CD4-positive, alpha-beta memory T cell (primary cell): ENCODE data around the gene PIK3CB. TPM values are rescaled to one million over a fixed set of nuclear protein-coding genes. Genes with fewer than 3 reads are reported as not detected.
A peak's percentile ranks its signal among the peaks of the same experiment; 100 is the strongest.
"Not testable (repeated sequence)": the region's sequence is repeated elsewhere in the genome, so short reads cannot be mapped to it uniquely, and the experiment has no call there.

Experiments used
- CTCF ChIA-PET: fragments of 350-600 bp; sonication (Branson Sonifier 250); formaldehyde crosslinking; loops from one replicate; lab custom pipeline; 2021; ENCODE audit warnings: inconsistent platforms; ENCODE audit not compliant: partially characterized antibody; lab: Charles Lee
- POLR2A ChIA-PET: fragments of 350-600 bp; sonication (Branson Sonifier 250); formaldehyde crosslinking; loops from one replicate; lab custom pipeline; 2021; ENCODE audit not compliant: partially characterized antibody; lab: Charles Lee
- DNase-seq, 5 donors: peaks; one replicate each; pipeline versions ENCODE4 v3.0.0 to v3.0.0-alpha.2; 2020 to 2022; ENCODE audit warnings: mixed read lengths in 1 of 5
- H3K27ac ChIP-seq: one replicate; pipeline ENCODE4 v1.7.0; 2013; ENCODE audit warnings: low read depth, low read length
- H3K27me3 ChIP-seq: 2 replicates; pipeline ENCODE4 v1.7.0; 2013; ENCODE audit warnings: mild to moderate bottlenecking, low read length, moderate library complexity; ENCODE audit not compliant: insufficient read depth
- H3K36me3 ChIP-seq: 2 replicates; pipeline ENCODE4 v1.7.0; 2013; ENCODE audit warnings: mild to moderate bottlenecking, low read length, moderate library complexity; ENCODE audit not compliant: insufficient read depth
- H3K4me1 ChIP-seq: 2 replicates; pipeline ENCODE4 v1.7.0; 2013; ENCODE audit warnings: mild to moderate bottlenecking, low read length, moderate library complexity; ENCODE audit not compliant: insufficient read depth
- H3K4me3 ChIP-seq, 2 donors: one replicate each; pipeline ENCODE4 v1.7.0; 2013; ENCODE audit warnings: low read length in 2 of 2, mild to moderate bottlenecking in 1 of 2
- H3K9me3 ChIP-seq, 2 donors: one replicate each; pipeline ENCODE4 v1.7.0; 2013; ENCODE audit warnings: low read length in 2 of 2, control low read depth in 1 of 2; ENCODE audit not compliant: control insufficient read depth in 1 of 2
- H3K27ac Mint-ChIP-seq, 7 donors: one replicate each; pipeline ENCODE4 v1.8.0; 2020 to 2021; ENCODE audit warnings: mixed read lengths in 7 of 7, mild to moderate bottlenecking in 6 of 7, inconsistent platforms in 3 of 7, moderate library complexity in 3 of 7
- H3K27me3 Mint-ChIP-seq, 2 donors: one replicate each; pipeline ENCODE4 v1.8.0; 2020 to 2021; ENCODE audit warnings: mixed read lengths in 2 of 2
- H3K36me3 Mint-ChIP-seq, 2 donors: one replicate each; pipeline ENCODE4 v1.8.0; 2020 to 2021; ENCODE audit warnings: mixed read lengths in 2 of 2, inconsistent platforms in 1 of 2, mild to moderate bottlenecking in 1 of 2
- H3K4me1 Mint-ChIP-seq, 4 donors: one replicate each; pipeline ENCODE4 v1.8.0; 2020 to 2021; ENCODE audit warnings: mixed read lengths in 4 of 4, mild to moderate bottlenecking in 1 of 4
- H3K4me3 Mint-ChIP-seq, 8 donors: one replicate each; pipeline ENCODE4 v1.8.0; 2020 to 2021; ENCODE audit warnings: mixed read lengths in 8 of 8, mild to moderate bottlenecking in 7 of 8, moderate library complexity in 6 of 8, inconsistent platforms in 3 of 8
- H3K9me3 Mint-ChIP-seq, 8 donors: one replicate each; pipeline ENCODE4 v1.8.0; 2020 to 2021; ENCODE audit warnings: mixed read lengths in 8 of 8, mild to moderate bottlenecking in 5 of 8, inconsistent platforms in 3 of 8, moderate library complexity in 1 of 8
- intact Hi-C: fragments of 100-400 bp; cut with micrococcal nuclease; formaldehyde crosslinking; loops from one replicate; pipeline ENCODE4 v1.15.1; 2023
- polyA plus RNA-seq, 2 donors: library from polyadenylated mRNA; unstranded; fragments of 300-500 nt; fragmentation: Illumina TruSeq; gene quantifications; one replicate each; pipeline ENCODE4 v1.2.3, GENCODE V29; 2021
- total RNA-seq, 2 experiments: library from RNA; stranded (reverse); gene quantifications; one replicate each; pipeline ENCODE4 v1.2.3, GENCODE V29; 2021

PIK3CB gene
- total and polyA plus RNA-seq, 4 experiments from 2014 or later = 14.4 to 52.1 (median 34.4) TPM

DNA sequence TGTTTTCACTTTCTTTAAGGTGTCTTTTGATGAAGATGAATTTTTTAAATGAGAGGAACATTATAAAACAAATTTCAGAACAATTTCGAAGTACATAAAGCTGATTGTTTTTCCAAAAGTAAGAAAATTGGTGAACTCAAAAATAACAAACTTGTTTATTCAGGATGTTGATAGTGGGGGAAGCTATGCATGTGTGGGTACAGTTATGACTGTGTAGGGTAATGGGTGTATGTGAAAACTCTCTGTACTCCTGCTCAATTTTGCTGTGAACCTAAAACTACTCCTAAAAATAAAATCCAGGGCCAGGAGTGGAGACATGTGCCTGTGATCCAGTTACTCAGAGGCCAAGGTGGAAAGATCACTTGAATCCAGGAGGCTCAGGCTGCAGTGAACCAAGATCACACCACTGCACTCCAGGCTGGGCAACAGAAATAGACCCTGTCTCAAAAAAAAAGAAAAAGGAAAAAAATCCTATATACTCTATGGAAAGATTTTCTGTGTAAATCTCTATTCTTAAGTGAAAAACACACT lies 37.2 kb downstream of the PIK3CB start:
- Mint-ChIP-seq H3K9me3 (no peaks in the 10 kb centered on the region), H3K36me3 (peaks cover 22 to 29% of the 10 kb centered on the region in 2 donors), H3K4me3 (peak overlapping the region in 1 of 8 donors; percentile 18), H3K27ac (peak overlapping the region in 5 of 7 donors; percentile 54 to 73 (median 59)), H3K27me3 (no peaks in the 10 kb centered on the region), H3K4me1 (peaks cover 19 to 37% (median 29%) of the 10 kb centered on the region in 4 donors)
- ChIA-PET POLR2A (interaction anchor here (1.1 kb wide), 1 partner anchor 11 kb away, joined by 3 read pairs; no protein-coding TSS in a partner anchor), CTCF (interaction anchor here (1.0 to 1.8 kb wide), 4 partner anchors 17 to 126 kb away, joined by 3 to 7 read pairs (median 4); no protein-coding TSS in a partner anchor)
- Histone ChIP-seq H3K27me3 (no peaks in the 10 kb centered on the region), H3K27ac (no peak overlapping the region), H3K9me3 (no peaks in the 10 kb centered on the region), H3K36me3 (peaks cover 22% of the 10 kb centered on the region), H3K4me1 (peaks cover 4% of the 10 kb centered on the region), H3K4me3 (no peak overlapping the region)
- no peak for DNase-seq
- intact Hi-C loops = no loop called here

DNA sequence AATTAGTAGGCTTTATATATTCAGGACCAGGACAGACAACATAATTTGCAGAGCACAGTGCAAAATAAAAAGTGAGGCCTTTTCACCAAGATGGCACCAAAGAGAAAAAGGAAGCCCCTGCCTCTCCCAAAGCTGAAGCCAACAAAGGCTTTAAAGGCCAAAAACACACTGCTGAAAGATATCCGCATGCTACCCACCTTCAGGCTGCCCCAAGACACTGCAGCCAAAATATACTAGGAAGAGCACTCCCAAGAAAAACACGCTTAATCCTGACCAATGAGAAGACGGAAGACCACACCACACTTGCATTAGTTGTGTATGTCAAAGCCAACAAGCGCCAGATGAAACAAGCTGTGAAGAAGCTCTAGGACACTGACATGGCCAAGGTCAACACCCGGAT lies 38.0 kb downstream of the PIK3CB start:
- peaks cover 25 to 32% of the 10 kb centered on the region in 2 donors for H3K36me3 Mint-ChIP-seq
- no peaks in the 10 kb centered on the region for H3K9me3 Mint-ChIP-seq
- no peaks in the 10 kb centered on the region for H3K27me3 Mint-ChIP-seq
- peaks cover 4% of the 10 kb centered on the region for H3K4me1 ChIP-seq
- no peak for DNase-seq
- intact Hi-C loops = no loop called here
- H3K9me3 ChIP-seq = no peaks in the 10 kb centered on the region
- H3K27ac Mint-ChIP-seq = peak overlapping the region in 2 of 7 donors; percentile 50 to 55
- POLR2A ChIA-PET = interaction anchor here (1.1 kb wide), 1 partner anchor 12 kb away, joined by 3 read pairs; no protein-coding TSS in a partner anchor
- peaks cover 20 to 32% (median 26%) of the 10 kb centered on the region in 4 donors for H3K4me1 Mint-ChIP-seq
- H3K4me3 Mint-ChIP-seq = no peak overlapping the region
- H3K4me3 ChIP-seq = no peak overlapping the region
- H3K36me3 ChIP-seq = peaks cover 22% of the 10 kb centered on the region
- CTCF ChIA-PET = interaction anchor here (1.0 to 1.8 kb wide), 4 partner anchors 18 to 119 kb away, joined by 3 to 7 read pairs (median 4); no protein-coding TSS in a partner anchor
- no peak overlapping the region for H3K27ac ChIP-seq
- H3K27me3 ChIP-seq = no peaks in the 10 kb centered on the region

DNA sequence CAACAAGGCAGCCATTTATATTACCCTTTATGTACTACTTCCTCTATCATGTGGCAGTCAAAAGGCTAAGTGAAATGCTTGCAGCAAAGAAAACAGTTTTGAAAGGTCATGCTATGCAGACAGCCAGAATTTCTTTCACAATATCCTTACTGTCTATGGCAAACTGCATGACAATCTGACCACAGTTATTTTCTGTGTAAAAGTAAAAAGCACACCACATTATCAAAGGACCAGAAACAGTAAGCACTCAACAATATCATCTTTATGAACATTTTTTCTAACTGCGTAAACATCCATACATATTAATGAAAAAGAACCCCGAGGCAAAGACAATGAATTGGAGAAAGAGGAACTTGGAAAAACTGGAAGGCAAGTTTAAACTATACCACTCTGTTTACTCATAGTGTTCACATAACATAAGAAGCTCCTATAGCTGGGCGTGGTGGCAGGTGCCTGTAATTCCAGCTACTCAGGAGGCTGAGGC lies 47.9 kb downstream of the PIK3CB start:
- intact Hi-C loops = no loop called here
- CTCF ChIA-PET = interaction anchor here (0.7 kb wide), 1 partner anchor 21 kb away, joined by 3 read pairs; no protein-coding TSS in a partner anchor
- Histone ChIP-seq H3K4me3 (no peak overlapping the region), H3K4me1 (peaks cover 5% of the 10 kb centered on the region), H3K27ac (no peak overlapping the region), H3K9me3 (no peaks in the 10 kb centered on the region), H3K36me3 (no peaks in the 10 kb centered on the region), H3K27me3 (no peaks in the 10 kb centered on the region)
- H3K27me3 Mint-ChIP-seq = no peaks in the 10 kb centered on the region
- H3K4me1 Mint-ChIP-seq = peaks cover 11 to 29% (median 18%) of the 10 kb centered on the region in 4 donors
- peaks cover 14 to 28% of the 10 kb centered on the region in 2 donors for H3K36me3 Mint-ChIP-seq
- no peak for DNase-seq
- H3K9me3 Mint-ChIP-seq = no peaks in the 10 kb centered on the region
- H3K27ac Mint-ChIP-seq = peak overlapping the region in 3 of 7 donors; percentile 1 to 52 (median 42)
- POLR2A ChIA-PET = no interaction called here
- H3K4me3 Mint-ChIP-seq = no peak overlapping the region

DNA sequence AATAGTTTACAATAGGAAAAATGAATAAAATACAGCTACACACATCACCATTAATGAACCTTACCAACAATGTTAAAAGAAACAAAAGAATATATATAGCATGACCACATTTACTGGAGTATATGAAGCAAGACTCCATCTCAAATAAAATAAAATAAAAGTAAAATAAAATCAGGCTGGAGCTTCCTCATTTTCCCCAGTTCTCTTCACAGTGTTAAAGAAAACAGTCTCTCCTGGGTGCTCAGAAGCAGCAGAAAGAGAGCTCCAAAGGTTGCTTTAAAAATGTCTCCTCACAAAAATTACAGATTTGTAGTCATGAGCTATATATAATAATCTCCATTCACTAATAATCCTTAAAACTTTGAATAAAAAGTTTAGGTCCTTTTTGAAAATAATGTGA lies 48.8 kb downstream of the PIK3CB start:
- Histone ChIP-seq H3K4me3 (no peak overlapping the region), H3K9me3 (no peaks in the 10 kb centered on the region), H3K27ac (no peak overlapping the region), H3K36me3 (no peaks in the 10 kb centered on the region), H3K4me1 (peaks cover 13% of the 10 kb centered on the region), H3K27me3 (no peaks in the 10 kb centered on the region)
- ChIA-PET CTCF (interaction anchor here (1.1 kb wide), 1 partner anchor 9 kb away, joined by 3 read pairs; no protein-coding TSS in a partner anchor), POLR2A (no interaction called here)
- DNase-seq = no peak
- intact Hi-C loops = no loop called here
- H3K27me3 Mint-ChIP-seq = no peaks in the 10 kb centered on the region
- H3K9me3 Mint-ChIP-seq = peaks cover 0 to 1% (median 0%) of the 10 kb centered on the region in 8 donors
- H3K4me3 Mint-ChIP-seq = no peak overlapping the region
- H3K36me3 Mint-ChIP-seq = peaks cover 10 to 19% of the 10 kb centered on the region in 2 donors
- peaks cover 7 to 28% (median 15%) of the 10 kb centered on the region in 4 donors for H3K4me1 Mint-ChIP-seq
- peak overlapping the region in 1 of 7 donors; percentile 46 for H3K27ac Mint-ChIP-seq

DNA sequence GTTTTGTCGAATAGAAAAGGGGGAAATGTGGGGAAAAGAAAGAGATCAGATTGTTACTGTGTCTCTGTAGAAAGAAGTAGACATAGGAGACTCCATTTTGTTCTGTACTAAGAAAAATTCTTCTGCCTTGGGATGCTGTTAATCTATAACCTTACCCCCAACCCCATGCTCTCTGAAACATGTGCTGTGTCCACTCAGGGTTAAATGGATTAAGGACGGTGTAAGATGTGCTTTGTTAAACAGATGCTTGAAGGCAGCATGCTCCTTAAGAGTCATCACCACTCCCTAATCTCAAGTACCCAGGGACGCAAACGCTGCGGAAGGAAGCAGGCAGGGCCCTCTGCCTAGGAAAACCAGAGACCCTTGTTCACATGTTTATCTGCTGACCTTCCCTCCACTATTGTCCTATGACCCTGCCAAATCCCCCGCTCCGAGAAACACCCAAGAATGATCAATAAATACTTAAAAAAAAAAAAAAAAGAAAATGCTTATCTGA lies 49.3 kb downstream of the PIK3CB start:
- intact Hi-C loops, H3K4me3 ChIP-seq, H3K27me3 ChIP-seq, H3K36me3 ChIP-seq, H3K9me3 Mint-ChIP-seq, H3K27ac ChIP-seq, H3K9me3 ChIP-seq, H3K27me3 Mint-ChIP-seq, H3K4me3 Mint-ChIP-seq, DNase-seq, POLR2A ChIA-PET: not testable (repeated sequence)
- Mint-ChIP-seq H3K27ac (peak overlapping the region in 1 of 7 donors; percentile 46), H3K36me3 (peaks cover 12 to 17% of the 10 kb centered on the region in 2 donors), H3K4me1 (peaks cover 11 to 34% (median 20%) of the 10 kb centered on the region in 4 donors)
- CTCF ChIA-PET = interaction anchor here (1.1 kb wide), 1 partner anchor 9 kb away, joined by 3 read pairs; no protein-coding TSS in a partner anchor
- peaks cover 18% of the 10 kb centered on the region for H3K4me1 ChIP-seq

DNA sequence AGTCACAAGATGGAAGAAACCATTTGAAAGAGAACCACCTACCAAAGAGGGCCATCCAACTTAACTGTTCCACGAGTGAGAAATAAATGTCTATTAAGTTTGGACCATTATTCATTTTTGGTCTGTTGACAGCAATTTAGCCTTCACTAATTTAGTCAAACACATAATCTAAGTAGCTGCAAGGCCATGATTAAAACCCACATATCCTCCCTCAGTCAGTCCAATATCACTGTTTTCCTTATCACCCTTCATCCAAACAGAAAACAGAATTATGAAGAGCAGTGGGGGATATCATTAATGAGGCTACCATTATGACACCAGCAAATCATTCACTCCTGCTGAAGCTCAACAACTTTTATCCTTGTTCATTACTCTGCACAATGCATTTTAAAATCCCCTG lies 52.0 kb downstream of the PIK3CB start:
- no peaks in the 10 kb centered on the region for H3K27me3 ChIP-seq
- intact Hi-C loops = no loop called here
- Mint-ChIP-seq H3K4me3 (peak overlapping the region in 1 of 8 donors; percentile 6), H3K9me3 (peaks cover 0 to 1% (median 0%) of the 10 kb centered on the region in 8 donors), H3K36me3 (peaks cover 7 to 24% of the 10 kb centered on the region in 2 donors), H3K27me3 (no peaks in the 10 kb centered on the region), H3K4me1 (peaks cover 22 to 43% (median 26%) of the 10 kb centered on the region in 4 donors), H3K27ac (peak overlapping the region; percentile 38 to 81 (median 72))
- CTCF ChIA-PET = interaction anchor here (1.0 to 4.4 kb wide), 7 partner anchors 10 to 142 kb away, joined by 3 to 36 read pairs (median 5); partner anchors contain the start of gene PIK3CB
- no peak overlapping the region for H3K4me3 ChIP-seq
- peaks cover 22% of the 10 kb centered on the region for H3K4me1 ChIP-seq
- POLR2A ChIA-PET = no interaction called here
- H3K27ac ChIP-seq = no peak overlapping the region
- no peaks in the 10 kb centered on the region for H3K36me3 ChIP-seq
- H3K9me3 ChIP-seq = no peaks in the 10 kb centered on the region
- no peak for DNase-seq
